Vagina (tissue), 2 donors: ENCODE data around the gene SAG. TPM values are rescaled to one million over a fixed set of nuclear protein-coding genes. Genes with fewer than 3 reads are reported as not detected.

Source experiments
- DNase-seq, 2 donors: peaks; one replicate each; pipeline ENCODE4 v3.0.0-alpha.2; 2017; ENCODE audit errors: extremely low spot score in 2 of 2
- H3K27ac ChIP-seq: fragments of 200-600 bp; sonication (generic); one replicate; pipeline ENCODE4 v1.5.1; 2019
- H3K27me3 ChIP-seq: fragments of 200-600 bp; sonication (generic); one replicate; pipeline ENCODE4 v1.5.1; 2019
- H3K36me3 ChIP-seq, 2 donors: fragments of 200-600 bp; sonication (generic); one replicate each; pipeline ENCODE4 v1.5.1; 2017 to 2019
- H3K4me1 ChIP-seq: fragments of 200-600 bp; sonication (generic); one replicate; pipeline ENCODE4 v1.5.1; 2019
- H3K4me3 ChIP-seq, 2 donors: fragments of 200-600 bp; sonication (generic); 1 replicate in 1 of 2; 2 replicates in 1 of 2; pipeline ENCODE4 v1.5.1; 2016 to 2019
- H3K9me3 ChIP-seq: fragments of 200-600 bp; sonication (generic); one replicate; pipeline ENCODE4 v1.5.1; 2019
- CTCF ChIP-seq, 3 experiments: fragments of 450-650 bp in 2 of 3; fragments of 200-600 bp in 1 of 3; sonication (generic) in 1 of 3; IDR thresholded peaks; one replicate each; pipeline ENCODE4 v1.5.1; 2017 to 2019; ENCODE audit warnings: antibody characterized with exemption in 3 of 3, mild to moderate bottlenecking in 2 of 3, moderate library complexity in 2 of 3
- POLR2A ChIP-seq, 2 donors: fragments of 450-650 bp; IDR thresholded peaks; one replicate each; pipeline ENCODE4 v1.6.1; 2017; ENCODE audit warnings: antibody characterized with exemption in 2 of 2, mild to moderate bottlenecking in 2 of 2, moderate library complexity in 2 of 2
- POLR2AphosphoS5 ChIP-seq, 2 donors: sonication (generic); formaldehyde crosslinking; IDR thresholded peaks; one replicate each; pipeline ENCODE4 v1.9.0; 2017; ENCODE audit warnings: antibody characterized with exemption in 2 of 2, mild to moderate bottlenecking in 2 of 2, low read depth in 1 of 2; ENCODE audit not compliant: insufficient read depth in 1 of 2
- intact Hi-C: fragments of 100-400 bp; cut with DNase I; formaldehyde crosslinking; loops from one replicate; pipeline ENCODE4 v1.15.1; 2023
- total RNA-seq: library from RNA; depleted of rRNA; stranded (reverse); fragments of >200 nt; gene quantifications from one replicate; pipeline ENCODE4 v1.2.3, GENCODE V29; 2016

Gene SAG
- total RNA-seq, 1 donor from 2014 or later: not detected

GRCh38 chr2:233267516-233268245 lies 39.9 kb upstream of the SAG start:
- intact Hi-C loops: no loop called here
- H3K4me1 ChIP-seq: no peaks in the 10 kb centered on the region
- TF ChIP-seq POLR2A (IDR thresholded peaks at IDR 0.05) (no peak), CTCF (IDR thresholded peaks at IDR 0.05) (no peak), POLR2AphosphoS5 (IDR thresholded peaks at IDR 0.05; ENCODE audit: insufficient read depth in 1 of 2, low read depth in 1 of 2) (peak in 1 of 2 donors; percentile 74)
- H3K9me3 ChIP-seq: no peaks in the 10 kb centered on the region
- no peak overlapping the region for H3K4me3 ChIP-seq
- no peak for DNase-seq
- H3K36me3 ChIP-seq: peaks cover 7 to 77% of the 10 kb centered on the region in 2 donors
- H3K27me3 ChIP-seq: no peaks in the 10 kb centered on the region
- no peak overlapping the region for H3K27ac ChIP-seq

- Histone ChIP-seq H3K27ac (peak overlapping the region; percentile 29), H3K9me3 (no peaks in the 10 kb centered on the region), H3K4me1 (no peaks in the 10 kb centered on the region), H3K27me3 (no peaks in the 10 kb centered on the region), H3K4me3 (no peak overlapping the region), H3K36me3 (peaks cover under 1 to 79% of the 10 kb centered on the region in 2 donors)
- no peak for DNase-seq
- TF ChIP-seq POLR2A (IDR thresholded peaks at IDR 0.05) (no peak), POLR2AphosphoS5 (IDR thresholded peaks at IDR 0.05; ENCODE audit: insufficient read depth in 1 of 2, low read depth in 1 of 2) (no peak), CTCF (IDR thresholded peaks at IDR 0.05) (no peak)
- intact Hi-C loops: no loop called here
Measured at GRCh38 chr2:233270366-233270765, 37.2 kb upstream of the SAG start.

GRCh38 chr2:233270951-233271350 lies 36.7 kb upstream of the SAG start:
- intact Hi-C loops: no loop called here

GRCh38 chr2:233271693-233272092 lies 35.9 kb upstream of the SAG start:
- no peak for TF ChIP-seq POLR2AphosphoS5 (IDR thresholded peaks at IDR 0.05; ENCODE audit: insufficient read depth in 1 of 2, low read depth in 1 of 2)
- no peak for TF ChIP-seq CTCF (IDR thresholded peaks at IDR 0.05)
- no peak for TF ChIP-seq POLR2A (IDR thresholded peaks at IDR 0.05)
- Histone ChIP-seq H3K27ac (no peak overlapping the region), H3K9me3 (no peaks in the 10 kb centered on the region), H3K36me3 (peaks cover 2 to 78% of the 10 kb centered on the region in 2 donors), H3K27me3 (no peaks in the 10 kb centered on the region), H3K4me3 (no peak overlapping the region), H3K4me1 (no peaks in the 10 kb centered on the region)
- intact Hi-C loops: no loop called here
- DNase-seq: no peak

More at GRCh38 chr2:233270951-233271350, 36.7 kb upstream of the SAG start:
- TF ChIP-seq POLR2A (IDR thresholded peaks at IDR 0.05): no peak
- no peak for TF ChIP-seq CTCF (IDR thresholded peaks at IDR 0.05)
- no peak for TF ChIP-seq POLR2AphosphoS5 (IDR thresholded peaks at IDR 0.05; ENCODE audit: insufficient read depth in 1 of 2, low read depth in 1 of 2)
- Histone ChIP-seq H3K27ac (no peak overlapping the region), H3K9me3 (no peaks in the 10 kb centered on the region), H3K4me3 (no peak overlapping the region), H3K27me3 (no peaks in the 10 kb centered on the region), H3K4me1 (no peaks in the 10 kb centered on the region), H3K36me3 (peaks cover 2 to 78% of the 10 kb centered on the region in 2 donors)
- DNase-seq: no peak

- Histone ChIP-seq H3K27ac (no peak overlapping the region), H3K4me3 (no peak overlapping the region), H3K36me3 (peaks cover 2 to 86% of the 10 kb centered on the region in 2 donors), H3K9me3 (no peaks in the 10 kb centered on the region), H3K27me3 (no peaks in the 10 kb centered on the region), H3K4me1 (no peaks in the 10 kb centered on the region)
- no peak for DNase-seq
- TF ChIP-seq POLR2AphosphoS5 (IDR thresholded peaks at IDR 0.05; ENCODE audit: insufficient read depth in 1 of 2, low read depth in 1 of 2) (no peak), CTCF (IDR thresholded peaks at IDR 0.05) (no peak), POLR2A (IDR thresholded peaks at IDR 0.05) (no peak)
- intact Hi-C loops: no loop called here
Measured at GRCh38 chr2:233273120-233273519, 34.5 kb upstream of the SAG start.
